NCI-H2107 treated with DMSO at 0.1 percent for 48 hours (cell line): ENCODE data around the gene TOPBP1.

ENCODE experiments used
- DNase-seq: peaks from one replicate; lab custom pipeline; 2025; ENCODE audit not compliant: unreplicated experiment; lab: John Stamatoyannopoulos, UW

The TOPBP1 gene

GRCh38 chr3:133608388-133608787, 53.4 kb downstream of the TOPBP1 start:
- DNase-seq, result no peak

GRCh38 chr3:133607816-133608215, 53.9 kb downstream of the TOPBP1 start:
- no peak for DNase-seq

GRCh38 chr3:133606902-133607301, 54.8 kb downstream of the TOPBP1 start:
- DNase-seq, result no peak

GRCh38 chr3:133606342-133606741, 55.4 kb downstream of the TOPBP1 start:
- no peak for DNase-seq

- no peak for DNase-seq
These were observed 61.1 kb downstream of the TOPBP1 start for GRCh38 chr3:133600572-133601081.

GRCh38 chr3:133599280-133599679, 62.5 kb downstream of the TOPBP1 start:
- no peak for DNase-seq

GRCh38 chr3:133598405-133598804, 63.3 kb downstream of the TOPBP1 start:
- DNase-seq, result no peak

- DNase-seq, result no peak
These were observed 66.4 kb downstream of the TOPBP1 start for GRCh38 chr3:133595341-133595740.

GRCh38 chr3:133593243-133593642, 68.5 kb downstream of the TOPBP1 start:
- no peak for DNase-seq

- DNase-seq, result no peak
These were observed 68.9 kb downstream of the TOPBP1 start for GRCh38 chr3:133592843-133593242.

GRCh38 chr3:133591271-133591742, 70.4 kb downstream of the TOPBP1 start:
- DNase-seq, result no peak

- no peak for DNase-seq
These were observed 72.2 kb downstream of the TOPBP1 start for GRCh38 chr3:133589503-133589902.

- DNase-seq, result no peak
These were observed 72.8 kb downstream of the TOPBP1 start for GRCh38 chr3:133588784-133589465.

GRCh38 chr3:133588035-133588434, 73.7 kb downstream of the TOPBP1 start:
- DNase-seq, result no peak

GRCh38 chr3:133583396-133583795, 78.3 kb downstream of the TOPBP1 start:
- no peak for DNase-seq

GRCh38 chr3:133578548-133579191, 83.1 kb downstream of the TOPBP1 start:
- DNase-seq, result no peak

- no peak for DNase-seq
These were observed 85.6 kb downstream of the TOPBP1 start for GRCh38 chr3:133576169-133576568.

GRCh38 chr3:133575086-133575485, 86.7 kb downstream of the TOPBP1 start:
- DNase-seq, result no peak

GRCh38 chr3:133574260-133574881, 87.4 kb downstream of the TOPBP1 start:
- no peak for DNase-seq

GRCh38 chr3:133573629-133574194, 88.0 kb downstream of the TOPBP1 start, which contains the start of gene CDV3:
CDV3 (plus strand) TSS chr3:133573686; CDS start chr3:133574045, 359 bp downstream.
- DNase-seq, result no peak

- no peak for DNase-seq
These were observed 88.6 kb downstream of the TOPBP1 start for GRCh38 chr3:133573054-133573628.
